Naive thymus-derived CD8-positive, alpha-beta T cell (primary cell): ENCODE results near the gene FOXK2. TPM values are rescaled to one million over a fixed set of nuclear protein-coding genes. Genes with fewer than 3 reads are reported as not detected.
A peak's percentile ranks its signal among the peaks of the same experiment; 100 is the strongest.
"Not testable (repeated sequence)": the region's sequence is repeated elsewhere in the genome, so short reads cannot be mapped to it uniquely, and the experiment has no call there.

ENCODE experiments used
- ATAC-seq, 2 donors: fragments of 150-1000 bp; cut with Tn5 transposase in 1 of 2; sonication (Bioruptor Pico), chemical (Tn5 transposase) in 1 of 2; 1 replicate in 1 of 2; 2 replicates in 1 of 2; pipeline ENCODE4 v1.10.0; 2021; ENCODE audit warnings: mild to moderate bottlenecking in 2 of 2, moderate library complexity in 2 of 2
- POLR2A ChIA-PET: fragments of 350-600 bp; sonication (Branson Sonifier 250); formaldehyde crosslinking; loops from one replicate; lab custom pipeline; 2021; ENCODE audit warnings: antibody characterized with exemption; lab: Charles Lee
- DNase-seq, 10 donors: peaks; one replicate each; pipeline versions ENCODE4 v3.0.0 to v3.0.0-alpha.2; 2020 to 2022
- H3K27ac Mint-ChIP-seq, 10 donors: one replicate each; pipeline ENCODE4 v1.8.0; 2020 to 2022; ENCODE audit warnings: mild to moderate bottlenecking in 10 of 10, mixed read lengths in 10 of 10, moderate library complexity in 4 of 10, inconsistent platforms in 1 of 10
- H3K27me3 Mint-ChIP-seq, 5 donors: one replicate each; pipeline ENCODE4 v1.8.0; 2021 to 2022; ENCODE audit warnings: mixed read lengths in 5 of 5
- H3K36me3 Mint-ChIP-seq, 3 donors: one replicate each; pipeline ENCODE4 v1.8.0; 2020 to 2022; ENCODE audit warnings: mixed read lengths in 3 of 3, mild to moderate bottlenecking in 2 of 3, inconsistent platforms in 1 of 3
- H3K4me1 Mint-ChIP-seq, 4 donors: one replicate each; pipeline ENCODE4 v1.8.0; 2021 to 2022; ENCODE audit warnings: mixed read lengths in 4 of 4
- H3K4me3 Mint-ChIP-seq, 10 donors: one replicate each; pipeline ENCODE4 v1.8.0; 2020 to 2022; ENCODE audit warnings: mild to moderate bottlenecking in 10 of 10, mixed read lengths in 10 of 10, moderate library complexity in 6 of 10, inconsistent platforms in 1 of 10
- H3K9me3 Mint-ChIP-seq, 9 donors: one replicate each; pipeline ENCODE4 v1.8.0; 2020 to 2022; ENCODE audit warnings: mixed read lengths in 9 of 9, mild to moderate bottlenecking in 3 of 9, inconsistent platforms in 1 of 9, moderate library complexity in 1 of 9
- polyA plus RNA-seq, 3 donors: library from polyadenylated mRNA; unstranded; fragments of 300-500 nt; fragmentation: Illumina TruSeq; gene quantifications; one replicate each; pipeline ENCODE4 v1.2.3, GENCODE V29; 2021
- total RNA-seq, 8 experiments: library from RNA in 2 of 8; stranded (reverse) in 2 of 8; gene quantifications; one replicate each; pipeline ENCODE4 v1.2.3 and lab custom pipeline; 2021 to 2026

FOXK2 gene
- total and polyA plus RNA-seq, 5 experiments from 2014 or later: 3.2 to 58.4 (median 5.7) TPM

- H3K36me3 Mint-ChIP-seq: peaks cover 3 to 76% (median 13%) of the 10 kb centered on the region in 3 donors
- POLR2A ChIA-PET: interaction anchor here (0.5 kb wide), 1 partner anchor 71 kb away, joined by 3 read pairs; no protein-coding TSS in a partner anchor
- ATAC-seq (no peak), DNase-seq (no peak)
- peak overlapping the region in 1 of 10 donors; percentile 49 for H3K27ac Mint-ChIP-seq
- H3K27me3 Mint-ChIP-seq: no peaks in the 10 kb centered on the region
- H3K9me3 Mint-ChIP-seq: no peaks in the 10 kb centered on the region
- no peak overlapping the region for H3K4me3 Mint-ChIP-seq
- peaks cover 0 to 5% (median 0%) of the 10 kb centered on the region in 4 donors for H3K4me1 Mint-ChIP-seq
Observed at GRCh38 chr17:82574041-82574440, 54.5 kb downstream of the FOXK2 start.

GRCh38 chr17:82575581-82576221 is 56.2 kb downstream of the FOXK2 start:
- ATAC-seq, DNase-seq, POLR2A ChIA-PET, H3K4me1 Mint-ChIP-seq, H3K9me3 Mint-ChIP-seq, H3K27me3 Mint-ChIP-seq, H3K4me3 Mint-ChIP-seq: not testable (repeated sequence)
- peak overlapping the region in 1 of 10 donors; percentile 7 for H3K27ac Mint-ChIP-seq
- H3K36me3 Mint-ChIP-seq: peaks cover 3 to 66% (median 13%) of the 10 kb centered on the region in 3 donors

- no peak overlapping the region for H3K4me3 Mint-ChIP-seq
- ATAC-seq (no peak), DNase-seq (no peak)
- peaks cover 0 to 2% (median 0%) of the 10 kb centered on the region in 4 donors for H3K4me1 Mint-ChIP-seq
- H3K36me3 Mint-ChIP-seq: peaks cover 3 to 61% (median 9%) of the 10 kb centered on the region in 3 donors
- no peaks in the 10 kb centered on the region for H3K9me3 Mint-ChIP-seq
- H3K27ac Mint-ChIP-seq: no peak overlapping the region
- POLR2A ChIA-PET: no interaction called here
- H3K27me3 Mint-ChIP-seq: no peaks in the 10 kb centered on the region
Observed at GRCh38 chr17:82577300-82577699, 57.8 kb downstream of the FOXK2 start.

GRCh38 chr17:82579969-82580368 is 60.4 kb downstream of the FOXK2 start:
- not testable (repeated sequence) for DNase-seq, H3K27me3 Mint-ChIP-seq, ATAC-seq, H3K9me3 Mint-ChIP-seq, H3K4me1 Mint-ChIP-seq, H3K4me3 Mint-ChIP-seq
- Mint-ChIP-seq H3K27ac (peak overlapping the region in 1 of 10 donors; percentile 87), H3K36me3 (peaks cover 3 to 58% (median 5%) of the 10 kb centered on the region in 3 donors)
- POLR2A ChIA-PET: interaction anchor here (0.7 kb wide), 1 partner anchor 406 kb away, joined by 3 read pairs; no protein-coding TSS in a partner anchor

GRCh38 chr17:82582213-82582612 is 62.7 kb downstream of the FOXK2 start:
- no peak for DNase-seq
- no peaks in the 10 kb centered on the region for H3K9me3 Mint-ChIP-seq
- peaks cover 0 to 16% (median 5%) of the 10 kb centered on the region in 4 donors for H3K4me1 Mint-ChIP-seq
- POLR2A ChIA-PET: no interaction called here
- peaks cover 0 to 60% (median 4%) of the 10 kb centered on the region in 3 donors for H3K36me3 Mint-ChIP-seq
- H3K27ac Mint-ChIP-seq: peak overlapping the region in 2 of 10 donors; percentile 11 to 12
- no peaks in the 10 kb centered on the region for H3K27me3 Mint-ChIP-seq
- ATAC-seq: no peak
- no peak overlapping the region for H3K4me3 Mint-ChIP-seq

- Mint-ChIP-seq H3K27ac (peak overlapping the region in 1 of 10 donors; percentile 62), H3K27me3 (no peaks in the 10 kb centered on the region), H3K4me3 (no peak overlapping the region), H3K9me3 (no peaks in the 10 kb centered on the region), H3K36me3 (peaks cover 0 to 64% (median 5%) of the 10 kb centered on the region in 3 donors), H3K4me1 (peaks cover 0 to 16% (median 5%) of the 10 kb centered on the region in 4 donors)
- POLR2A ChIA-PET: no interaction called here
- peak in 1 of 10 donors; percentile 11 for DNase-seq
- ATAC-seq: no peak
Observed at GRCh38 chr17:82582709-82583108, 63.2 kb downstream of the FOXK2 start.

- H3K4me1 Mint-ChIP-seq: peaks cover 0 to 16% (median 5%) of the 10 kb centered on the region in 4 donors
- POLR2A ChIA-PET: no interaction called here
- H3K27ac Mint-ChIP-seq: peak overlapping the region in 7 of 10 donors; percentile 37 to 91 (median 56)
- peak; percentile 57 to 83 for ATAC-seq
- H3K27me3 Mint-ChIP-seq: no peaks in the 10 kb centered on the region
- H3K36me3 Mint-ChIP-seq: peaks cover 0 to 62% (median 5%) of the 10 kb centered on the region in 3 donors
- no peaks in the 10 kb centered on the region for H3K9me3 Mint-ChIP-seq
- H3K4me3 Mint-ChIP-seq: peak overlapping the region in 4 of 10 donors; percentile 32 to 79 (median 54)
- DNase-seq: peak in 4 of 10 donors; percentile 5 to 67 (median 34)
Observed at GRCh38 chr17:82583720-82584234, 64.2 kb downstream of the FOXK2 start.

GRCh38 chr17:82585935-82586575 is 66.5 kb downstream of the FOXK2 start:
- H3K9me3 Mint-ChIP-seq, H3K27me3 Mint-ChIP-seq, ATAC-seq, POLR2A ChIA-PET, H3K4me3 Mint-ChIP-seq: not testable (repeated sequence)
- peaks cover 0 to 16% (median 5%) of the 10 kb centered on the region in 4 donors for H3K4me1 Mint-ChIP-seq
- peak overlapping the region; percentile 74 to 94 (median 88) for H3K27ac Mint-ChIP-seq
- DNase-seq: peak in 1 of 10 donors; percentile 7
- peaks cover 0 to 57% (median 5%) of the 10 kb centered on the region in 3 donors for H3K36me3 Mint-ChIP-seq

GRCh38 chr17:82586576-82587233 is 67.2 kb downstream of the FOXK2 start:
- peak overlapping the region in 7 of 10 donors; percentile 28 to 92 (median 65) for H3K27ac Mint-ChIP-seq
- H3K4me1 Mint-ChIP-seq: peaks cover 2 to 20% (median 7%) of the 10 kb centered on the region in 4 donors
- H3K4me3 Mint-ChIP-seq: peak overlapping the region in 1 of 10 donors; percentile 56
- DNase-seq (no peak), ATAC-seq (no peak)
- H3K27me3 Mint-ChIP-seq: no peaks in the 10 kb centered on the region
- POLR2A ChIA-PET: no interaction called here
- H3K9me3 Mint-ChIP-seq: no peaks in the 10 kb centered on the region
- peaks cover 0 to 55% (median 5%) of the 10 kb centered on the region in 3 donors for H3K36me3 Mint-ChIP-seq

- Mint-ChIP-seq H3K4me1 (peaks cover 7 to 28% (median 14%) of the 10 kb centered on the region in 4 donors), H3K36me3 (peaks cover 0 to 47% (median 5%) of the 10 kb centered on the region in 3 donors), H3K9me3 (no peaks in the 10 kb centered on the region), H3K27ac (peak overlapping the region in 8 of 10 donors; percentile 12 to 74 (median 36)), H3K4me3 (peak overlapping the region in 1 of 10 donors; percentile 56), H3K27me3 (no peaks in the 10 kb centered on the region)
- no peak for ATAC-seq
- DNase-seq: no peak
- POLR2A ChIA-PET: no interaction called here
Observed at GRCh38 chr17:82587234-82588086, 67.9 kb downstream of the FOXK2 start.

GRCh38 chr17:82588266-82589175 is 69.0 kb downstream of the FOXK2 start:
- DNase-seq (no peak), ATAC-seq (no peak)
- H3K36me3 Mint-ChIP-seq: peaks cover 0 to 40% (median 5%) of the 10 kb centered on the region in 3 donors
- H3K9me3 Mint-ChIP-seq: no peaks in the 10 kb centered on the region
- no peak overlapping the region for H3K4me3 Mint-ChIP-seq
- no peaks in the 10 kb centered on the region for H3K27me3 Mint-ChIP-seq
- POLR2A ChIA-PET: interaction anchor here (0.8 kb wide), 1 partner anchor 97 kb away, joined by 5 read pairs; no protein-coding TSS in a partner anchor
- H3K27ac Mint-ChIP-seq: peak overlapping the region in 9 of 10 donors; percentile 20 to 85 (median 47)
- H3K4me1 Mint-ChIP-seq: peaks cover 13 to 34% (median 23%) of the 10 kb centered on the region in 4 donors
